ENCODE data around the gene TMEM183A.

TMEM183A gene

GRCh38 chr1:203058676-203058935 lies 51.4 kb downstream of the TMEM183A start:
- in situ Hi-C loops (cut with MboI; ENCODE audit: low sequenced_read_pairs): no loop called here

- in situ Hi-C loops (cut with MboI; ENCODE audit: low sequenced_read_pairs): no loop called here
Observed at GRCh38 chr1:203059485-203059884, 52.3 kb downstream of the TMEM183A start.

- in situ Hi-C loops (cut with MboI; ENCODE audit: low sequenced_read_pairs): no loop called here
Observed at GRCh38 chr1:203060115-203060514, 52.9 kb downstream of the TMEM183A start.

GRCh38 chr1:203063287-203063686 lies 56.1 kb downstream of the TMEM183A start:
- in situ Hi-C loops (cut with MboI; ENCODE audit: low sequenced_read_pairs): no loop called here

- in situ Hi-C loops (cut with MboI; ENCODE audit: low sequenced_read_pairs): no loop called here
Observed at GRCh38 chr1:203065191-203065590, 58.0 kb downstream of the TMEM183A start.

- in situ Hi-C loops (cut with MboI; ENCODE audit: low sequenced_read_pairs): no loop called here
Observed at GRCh38 chr1:203065986-203066385, 58.8 kb downstream of the TMEM183A start.

- in situ Hi-C loops (cut with MboI; ENCODE audit: low sequenced_read_pairs): no loop called here
Observed at GRCh38 chr1:203066965-203067364, 59.8 kb downstream of the TMEM183A start.

GRCh38 chr1:203069030-203069747 lies 62.0 kb downstream of the TMEM183A start:
- in situ Hi-C loops (cut with MboI; ENCODE audit: low sequenced_read_pairs): no loop called here

- in situ Hi-C loops (cut with MboI; ENCODE audit: low sequenced_read_pairs): no loop called here
Observed at GRCh38 chr1:203072002-203072602, 64.9 kb downstream of the TMEM183A start.

- in situ Hi-C loops (cut with MboI; ENCODE audit: low sequenced_read_pairs): no loop called here
Observed at GRCh38 chr1:203072911-203073310, 65.7 kb downstream of the TMEM183A start.

- in situ Hi-C loops (cut with MboI; ENCODE audit: low sequenced_read_pairs): no loop called here
Observed at GRCh38 chr1:203073469-203073868, 66.3 kb downstream of the TMEM183A start.

Measured in HL-60/S4 (cell line).